Breast epithelium (tissue), 4 donors: Measurements from ENCODE around the gene SPHK2. TPM values are rescaled to one million over a fixed set of nuclear protein-coding genes. Genes with fewer than 3 reads are reported as not detected.
A peak's percentile ranks its signal among the peaks of the same experiment; 100 is the strongest.
"Not testable (repeated sequence)": the region's sequence is repeated elsewhere in the genome, so short reads cannot be mapped to it uniquely, and the experiment has no call there.

ENCODE experiments used
- DNase-seq, 2 donors: peaks; one replicate each; pipeline ENCODE4 v3.0.0-alpha.2; 2019; ENCODE audit warnings: low spot score in 2 of 2
- H3K27ac ChIP-seq, 2 donors: fragments of 200-600 bp; sonication (generic) in 1 of 2; one replicate each; pipeline ENCODE4 v1.5.1; 2016 to 2019; ENCODE audit warnings: mild to moderate bottlenecking in 1 of 2
- H3K27me3 ChIP-seq, 2 donors: fragments of 200-600 bp; sonication (generic) in 1 of 2; one replicate each; pipeline versions ENCODE4 v1.5.1 to v1.6.0; 2017 to 2019; ENCODE audit warnings: control low read depth in 1 of 2, mild to moderate bottlenecking in 1 of 2
- H3K36me3 ChIP-seq: fragments of 200-600 bp; one replicate; pipeline ENCODE4 v1.5.1; 2019
- H3K4me1 ChIP-seq, 2 donors: fragments of 200-600 bp; sonication (generic); one replicate each; pipeline ENCODE4 v1.5.1; 2016 to 2019; ENCODE audit warnings: control low read depth in 1 of 2
- H3K4me3 ChIP-seq, 3 donors: fragments of 200-600 bp; sonication (generic); 1 replicate in 2 of 3; 2 replicates in 1 of 3; pipeline ENCODE4 v1.5.1; 2016 to 2019; ENCODE audit warnings: mild to moderate bottlenecking in 3 of 3, moderate library complexity in 2 of 3
- H3K9me3 ChIP-seq, 2 donors: fragments of 200-600 bp; sonication (generic) in 1 of 2; one replicate each; pipeline ENCODE4 v1.5.1; 2016 to 2019; ENCODE audit warnings: control low read depth in 1 of 2
- CTCF ChIP-seq, 3 donors: fragments of 450-650 bp; IDR thresholded peaks; one replicate each; pipeline ENCODE4 v1.5.1; 2016 to 2017; ENCODE audit warnings: antibody characterized with exemption in 3 of 3, mild to moderate bottlenecking in 3 of 3, moderate library complexity in 3 of 3
- POLR2A ChIP-seq: fragments of 450-650 bp; IDR thresholded peaks from one replicate; pipeline ENCODE4 v1.6.1; 2016; ENCODE audit warnings: antibody characterized with exemption, mild to moderate bottlenecking, moderate library complexity
- POLR2AphosphoS5 ChIP-seq, 3 donors: sonication (generic); formaldehyde crosslinking; IDR thresholded peaks; one replicate each; pipeline ENCODE4 v1.6.1; 2017; ENCODE audit warnings: antibody characterized with exemption in 3 of 3
- intact Hi-C: fragments of 100-400 bp; cut with DNase I; formaldehyde crosslinking; loops from one replicate; pipeline ENCODE4 v1.15.1; 2023; ENCODE audit warnings: low total_unique reads
- total RNA-seq, 3 donors: library from RNA; depleted of rRNA; stranded (reverse); fragments of >200 nt; gene quantifications; one replicate each; pipeline ENCODE4 v1.1.0, GENCODE V29; 2016

SPHK2 gene
- total RNA-seq, 3 donors from 2014 or later: 7.4 to 10.8 (median 10.5) TPM

GRCh38 chr19:48674921-48675824 is 55.9 kb downstream of the SPHK2 start:
- Histone ChIP-seq H3K36me3 (no peaks in the 10 kb centered on the region), H3K27ac (peak overlapping the region in 1 of 2 donors; percentile 88), H3K4me1 (peaks cover 0 to 7% of the 10 kb centered on the region in 2 donors), H3K27me3 (no peaks in the 10 kb centered on the region), H3K4me3 (peak overlapping the region in 1 of 3 donors; percentile 21), H3K9me3 (no peaks in the 10 kb centered on the region)
- TF ChIP-seq POLR2A (no peak), POLR2AphosphoS5 (IDR thresholded peaks at IDR 0.05) (peak in 2 of 3 donors; percentile 30 to 41), CTCF (IDR thresholded peaks at IDR 0.05) (peak; percentile 81 to 91 (median 86))
- peak; percentile 80 for DNase-seq
- intact Hi-C loops: no loop called here

GRCh38 chr19:48676487-48676886 is 57.2 kb downstream of the SPHK2 start:
- no peaks in the 10 kb centered on the region for H3K27me3 ChIP-seq
- intact Hi-C loops: no loop called here

GRCh38 chr19:48676887-48677286 is 57.6 kb downstream of the SPHK2 start:
- H3K27me3 ChIP-seq: no peaks in the 10 kb centered on the region
- TF ChIP-seq CTCF (IDR thresholded peaks at IDR 0.05) (no peak), POLR2A (no peak)
- H3K36me3 ChIP-seq: no peaks in the 10 kb centered on the region
- H3K27ac ChIP-seq: peak overlapping the region; percentile 78 to 88
- intact Hi-C loops: no loop called here
- peaks cover 0 to 7% of the 10 kb centered on the region in 2 donors for H3K4me1 ChIP-seq
- DNase-seq: peak in 1 of 2 donors; percentile 84
- H3K4me3 ChIP-seq: no peak overlapping the region
- no peaks in the 10 kb centered on the region for H3K9me3 ChIP-seq

More at GRCh38 chr19:48676487-48676886, 57.2 kb downstream of the SPHK2 start:
- H3K4me3 ChIP-seq: no peak overlapping the region
- DNase-seq: no peak
- TF ChIP-seq POLR2AphosphoS5 (IDR thresholded peaks at IDR 0.05) (no peak), CTCF (IDR thresholded peaks at IDR 0.05) (no peak), POLR2A (no peak)
- H3K27ac ChIP-seq: peak overlapping the region; percentile 78 to 88
- no peaks in the 10 kb centered on the region for H3K36me3 ChIP-seq
- H3K4me1 ChIP-seq: peaks cover 0 to 7% of the 10 kb centered on the region in 2 donors
- H3K9me3 ChIP-seq: no peaks in the 10 kb centered on the region

DNA sequence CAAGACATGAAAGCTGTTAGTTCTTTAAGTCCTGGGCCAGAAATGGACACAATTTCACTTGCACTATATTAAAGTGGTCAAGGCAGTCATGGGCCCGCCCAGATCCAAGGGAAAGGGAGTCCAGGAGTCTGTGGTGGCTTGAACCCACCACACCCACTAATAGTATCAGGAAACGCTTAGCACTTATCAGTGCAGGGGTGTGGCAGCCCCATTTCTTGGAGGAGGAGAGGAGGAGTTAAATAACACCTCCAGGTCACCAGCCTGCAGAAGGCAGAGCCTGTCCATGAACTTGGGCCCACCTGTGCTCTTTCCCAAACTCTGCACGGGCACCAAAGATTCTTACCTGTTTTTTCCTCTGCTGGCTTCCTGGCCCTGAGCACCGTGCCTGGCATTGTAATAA is 58.9 kb downstream of the SPHK2 start:
- Histone ChIP-seq H3K27me3 (no peaks in the 10 kb centered on the region), H3K27ac (no peak overlapping the region), H3K4me3 (no peak overlapping the region), H3K4me1 (peaks cover 0 to 7% of the 10 kb centered on the region in 2 donors), H3K36me3 (no peaks in the 10 kb centered on the region), H3K9me3 (no peaks in the 10 kb centered on the region)
- TF ChIP-seq CTCF (IDR thresholded peaks at IDR 0.05) (no peak), POLR2A (no peak), POLR2AphosphoS5 (IDR thresholded peaks at IDR 0.05) (no peak)
- intact Hi-C loops: no loop called here
- no peak for DNase-seq

- H3K4me3 ChIP-seq, H3K27me3 ChIP-seq, intact Hi-C loops, H3K36me3 ChIP-seq, H3K4me1 ChIP-seq, H3K9me3 ChIP-seq, H3K27ac ChIP-seq, DNase-seq: not testable (repeated sequence)
Observed at GRCh38 chr19:48680006-48680405, 60.7 kb downstream of the SPHK2 start.

Other genes starting within 250 kb of the SPHK2 start
- gene KDELR1, start 228.0 kb upstream of the SPHK2 start, total RNA-seq: 10 to 100 TPM; 66.2 to 85.0 (median 68.5) TPM
- gene GRIN2D, start 225.8 kb upstream of the SPHK2 start, total RNA-seq: under 1 TPM in 2 of 3 donors, not detected in 1; 0.32 to 0.33 TPM
- gene GRWD1, start 173.5 kb upstream of the SPHK2 start, total RNA-seq: 10 to 100 TPM; 25.0 to 35.4 (median 30.1) TPM
- gene KCNJ14, start 163.9 kb upstream of the SPHK2 start, total RNA-seq: 1 to 10 TPM in 2 of 3 donors, under 1 TPM in 1; 0.80 to 1.6 (median 1.0) TPM
- gene CYTH2, start 150.1 kb upstream of the SPHK2 start, total RNA-seq: 10 to 100 TPM; 42.2 to 74.7 (median 70.4) TPM
- gene LMTK3, start 107.7 kb upstream of the SPHK2 start, total RNA-seq: 1 to 10 TPM in 2 of 3 donors, not detected in 1; 1.3 to 2.9 TPM
- 1 to 10 TPM in 2 of 3 donors, not detected in 1; 5.6 to 7.5 TPM for gene SULT2B1, start 67.3 kb upstream of the SPHK2 start, total RNA-seq
- not detected for gene SPACA4, start 12.8 kb upstream of the SPHK2 start, total RNA-seq
- gene FAM83E, start 4.4 kb upstream of the SPHK2 start, total RNA-seq: 1 to 10 TPM in 2 of 3 donors, not detected in 1; 3.3 to 5.6 TPM
- gene RPL18, start 328 bp upstream of the SPHK2 start, total RNA-seq: 1,000 to 10,000 TPM; 1,880 to 2,937 (median 2,507) TPM
- gene DBP, start 17.9 kb downstream of the SPHK2 start, total RNA-seq: 10 to 100 TPM in 1 of 3 donors, 1 to 10 TPM in 2; 3.9 to 10.8 (median 5.0) TPM
- 10 to 100 TPM in 1 of 3 donors, 1 to 10 TPM in 2; 2.2 to 14.2 (median 9.8) TPM for gene CA11, start 26.7 kb downstream of the SPHK2 start, total RNA-seq
- 1 to 10 TPM in 2 of 3 donors, under 1 TPM in 1; 0.64 to 2.9 (median 2.6) TPM for gene NTN5, start 53.5 kb downstream of the SPHK2 start, total RNA-seq
- 1 to 10 TPM in 2 of 3 donors, not detected in 1; 2.6 to 5.9 TPM for gene FUT2, start 76.5 kb downstream of the SPHK2 start, total RNA-seq
- 1 to 10 TPM in 2 of 3 donors, under 1 TPM in 1; 0.32 to 1.9 (median 1.3) TPM for gene MAMSTR, start 100.2 kb downstream of the SPHK2 start, total RNA-seq
- 10 to 100 TPM in 2 of 3 donors, 1 to 10 TPM in 1; 7.7 to 28.2 (median 10.7) TPM for gene RASIP1, start 121.1 kb downstream of the SPHK2 start, total RNA-seq
- under 1 TPM in 1 of 3 donors, not detected in 2; 0.29 TPM for gene IZUMO1, start 127.4 kb downstream of the SPHK2 start, total RNA-seq
- gene FUT1, start 133.1 kb downstream of the SPHK2 start, total RNA-seq: 1 to 10 TPM in 2 of 3 donors, under 1 TPM in 1; 0.48 to 6.2 (median 3.1) TPM
- not detected for gene FGF21, start 136.0 kb downstream of the SPHK2 start, total RNA-seq
- gene BCAT2, start 191.5 kb downstream of the SPHK2 start, total RNA-seq: 10 to 100 TPM; 26.9 to 49.0 (median 28.8) TPM
- 10 to 100 TPM; 13.1 to 18.6 (median 14.6) TPM for gene HSD17B14, start 217.0 kb downstream of the SPHK2 start, total RNA-seq
- 10 to 100 TPM in 2 of 3 donors, 1 to 10 TPM in 1; 6.4 to 25.6 (median 22.4) TPM for gene PLEKHA4, start 249.1 kb downstream of the SPHK2 start, total RNA-seq